Measurements from ENCODE around the gene TEKT2.

The TEKT2 gene

DNA sequence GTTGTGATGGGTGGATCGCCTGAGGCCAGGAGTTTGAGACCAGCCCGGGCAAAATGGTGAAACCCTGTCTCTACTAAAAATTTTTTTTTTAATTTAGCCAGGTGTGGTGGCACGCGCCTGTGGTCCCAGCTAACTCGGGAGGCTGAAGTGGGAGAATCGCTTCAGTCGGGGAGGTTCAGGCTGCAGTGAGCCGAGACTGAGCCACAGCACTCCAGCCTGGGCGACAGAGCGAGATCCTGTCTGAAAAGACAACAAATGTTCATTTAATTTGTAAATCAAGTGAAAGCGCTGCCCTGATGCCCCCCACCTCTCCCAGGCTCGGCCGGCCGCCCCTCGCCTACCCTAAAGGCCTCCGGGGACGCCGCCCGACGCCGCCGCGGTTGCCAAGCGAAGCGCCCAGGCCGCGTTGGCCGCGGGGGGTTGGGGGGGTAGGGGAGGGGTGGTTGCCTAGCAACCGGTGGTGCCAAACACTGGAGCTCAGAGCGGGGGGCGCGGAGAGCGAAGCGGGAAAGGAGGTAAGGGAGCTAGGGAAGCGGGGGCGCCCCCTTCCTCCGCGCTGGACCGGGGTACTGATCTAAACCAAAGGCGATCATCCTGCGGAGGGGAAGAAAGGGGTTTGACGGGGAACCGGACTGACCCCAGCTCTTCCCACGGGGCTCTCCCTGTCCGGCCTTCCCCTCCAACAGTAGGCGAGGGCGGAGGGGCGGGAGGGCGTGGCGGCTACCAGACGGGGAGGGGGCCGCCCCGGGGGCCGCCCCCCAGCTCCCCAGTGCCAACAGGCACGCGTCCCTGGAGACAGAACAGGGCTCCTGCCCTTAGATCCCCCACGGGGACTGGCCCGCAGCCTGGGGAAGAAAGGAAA lies at the start of gene TEKT2:
TEKT2 (plus strand) TSS at position 460 of the 862 bp plus-strand sequence. CDS start 828 bp downstream, outside the sequence.
- CTCF ChIA-PET: no interaction called here
- TF ChIP-seq ZFHX2 (tag by site-specific recombination; conservative IDR thresholded peaks at IDR 0.05): 0 out of 2 replicates have a peak, but pooled peaks have one; percentile 21
- TF ChIP-seq ZNF302 (tag by site-specific recombination; IDR thresholded peaks at IDR 0.05; ENCODE audit: low read depth): no peak
- no peak for TF ChIP-seq ZNF394 (tag by site-specific recombination; IDR thresholded peaks at IDR 0.05; ENCODE audit: borderline replicate concordance)
- no peak for TF ChIP-seq ZNF350 (tag by site-specific recombination; IDR thresholded peaks at IDR 0.05)
- TF ChIP-seq, protein P1, sequence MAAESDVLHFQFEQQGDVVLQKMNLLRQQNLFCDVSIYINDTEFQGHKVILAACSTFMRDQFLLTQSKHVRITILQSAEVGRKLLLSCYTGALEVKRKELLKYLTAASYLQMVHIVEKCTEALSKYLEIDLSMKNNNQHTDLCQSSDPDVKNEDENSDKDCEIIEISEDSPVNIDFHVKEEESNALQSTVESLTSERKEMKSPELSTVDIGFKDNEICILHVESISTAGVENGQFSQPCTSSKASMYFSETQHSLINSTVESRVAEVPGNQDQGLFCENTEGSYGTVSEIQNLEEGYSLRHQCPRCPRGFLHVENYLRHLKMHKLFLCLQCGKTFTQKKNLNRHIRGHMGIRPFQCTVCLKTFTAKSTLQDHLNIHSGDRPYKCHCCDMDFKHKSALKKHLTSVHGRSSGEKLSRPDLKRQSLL (tag by site-specific recombination; IDR thresholded peaks at IDR 0.05): no peak
- TF ChIP-seq ZSCAN18 (tag by site-specific recombination; IDR thresholded peaks at IDR 0.05): no peak
- no peak for TF ChIP-seq ZNF449 (tag by site-specific recombination; IDR thresholded peaks at IDR 0.05)
- TF ChIP-seq, protein P2, sequence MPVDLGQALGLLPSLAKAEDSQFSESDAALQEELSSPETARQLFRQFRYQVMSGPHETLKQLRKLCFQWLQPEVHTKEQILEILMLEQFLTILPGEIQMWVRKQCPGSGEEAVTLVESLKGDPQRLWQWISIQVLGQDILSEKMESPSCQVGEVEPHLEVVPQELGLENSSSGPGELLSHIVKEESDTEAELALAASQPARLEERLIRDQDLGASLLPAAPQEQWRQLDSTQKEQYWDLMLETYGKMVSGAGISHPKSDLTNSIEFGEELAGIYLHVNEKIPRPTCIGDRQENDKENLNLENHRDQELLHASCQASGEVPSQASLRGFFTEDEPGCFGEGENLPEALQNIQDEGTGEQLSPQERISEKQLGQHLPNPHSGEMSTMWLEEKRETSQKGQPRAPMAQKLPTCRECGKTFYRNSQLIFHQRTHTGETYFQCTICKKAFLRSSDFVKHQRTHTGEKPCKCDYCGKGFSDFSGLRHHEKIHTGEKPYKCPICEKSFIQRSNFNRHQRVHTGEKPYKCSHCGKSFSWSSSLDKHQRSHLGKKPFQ (tag by site-specific recombination; IDR thresholded peaks at IDR 0.05): no peak
- no peak for TF ChIP-seq ZNF146 (tag by site-specific recombination; IDR thresholded peaks at IDR 0.05)
- no peak for TF ChIP-seq ZNF580 (tag by site-specific recombination; IDR thresholded peaks at IDR 0.05)
- TF ChIP-seq ZSCAN30 (tag by site-specific recombination; IDR thresholded peaks at IDR 0.05): no peak
- TF ChIP-seq, protein P3, sequence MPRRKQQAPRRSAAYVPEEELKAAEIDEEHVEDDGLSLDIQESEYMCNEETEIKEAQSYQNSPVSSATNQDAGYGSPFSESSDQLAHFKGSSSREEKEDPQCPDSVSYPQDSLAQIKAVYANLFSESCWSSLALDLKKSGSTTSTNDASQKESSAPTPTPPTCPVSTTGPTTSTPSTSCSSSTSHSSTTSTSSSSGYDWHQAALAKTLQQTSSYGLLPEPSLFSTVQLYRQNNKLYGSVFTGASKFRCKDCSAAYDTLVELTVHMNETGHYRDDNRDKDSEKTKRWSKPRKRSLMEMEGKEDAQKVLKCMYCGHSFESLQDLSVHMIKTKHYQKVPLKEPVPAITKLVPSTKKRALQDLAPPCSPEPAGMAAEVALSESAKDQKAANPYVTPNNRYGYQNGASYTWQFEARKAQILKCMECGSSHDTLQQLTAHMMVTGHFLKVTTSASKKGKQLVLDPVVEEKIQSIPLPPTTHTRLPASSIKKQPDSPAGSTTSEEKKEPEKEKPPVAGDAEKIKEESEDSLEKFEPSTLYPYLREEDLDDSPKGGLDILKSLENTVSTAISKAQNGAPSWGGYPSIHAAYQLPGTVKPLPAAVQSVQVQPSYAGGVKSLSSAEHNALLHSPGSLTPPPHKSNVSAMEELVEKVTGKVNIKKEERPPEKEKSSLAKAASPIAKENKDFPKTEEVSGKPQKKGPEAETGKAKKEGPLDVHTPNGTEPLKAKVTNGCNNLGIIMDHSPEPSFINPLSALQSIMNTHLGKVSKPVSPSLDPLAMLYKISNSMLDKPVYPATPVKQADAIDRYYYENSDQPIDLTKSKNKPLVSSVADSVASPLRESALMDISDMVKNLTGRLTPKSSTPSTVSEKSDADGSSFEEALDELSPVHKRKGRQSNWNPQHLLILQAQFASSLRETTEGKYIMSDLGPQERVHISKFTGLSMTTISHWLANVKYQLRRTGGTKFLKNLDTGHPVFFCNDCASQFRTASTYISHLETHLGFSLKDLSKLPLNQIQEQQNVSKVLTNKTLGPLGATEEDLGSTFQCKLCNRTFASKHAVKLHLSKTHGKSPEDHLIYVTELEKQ (tag by site-specific recombination; IDR thresholded peaks at IDR 0.05; ENCODE audit: borderline replicate concordance): no peak
- TF ChIP-seq, protein P4, sequence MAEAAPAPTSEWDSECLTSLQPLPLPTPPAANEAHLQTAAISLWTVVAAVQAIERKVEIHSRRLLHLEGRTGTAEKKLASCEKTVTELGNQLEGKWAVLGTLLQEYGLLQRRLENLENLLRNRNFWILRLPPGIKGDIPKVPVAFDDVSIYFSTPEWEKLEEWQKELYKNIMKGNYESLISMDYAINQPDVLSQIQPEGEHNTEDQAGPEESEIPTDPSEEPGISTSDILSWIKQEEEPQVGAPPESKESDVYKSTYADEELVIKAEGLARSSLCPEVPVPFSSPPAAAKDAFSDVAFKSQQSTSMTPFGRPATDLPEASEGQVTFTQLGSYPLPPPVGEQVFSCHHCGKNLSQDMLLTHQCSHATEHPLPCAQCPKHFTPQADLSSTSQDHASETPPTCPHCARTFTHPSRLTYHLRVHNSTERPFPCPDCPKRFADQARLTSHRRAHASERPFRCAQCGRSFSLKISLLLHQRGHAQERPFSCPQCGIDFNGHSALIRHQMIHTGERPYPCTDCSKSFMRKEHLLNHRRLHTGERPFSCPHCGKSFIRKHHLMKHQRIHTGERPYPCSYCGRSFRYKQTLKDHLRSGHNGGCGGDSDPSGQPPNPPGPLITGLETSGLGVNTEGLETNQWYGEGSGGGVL (tag by site-specific recombination; IDR thresholded peaks at IDR 0.05): no peak; the same call in 1 of the 2 replicates
- no peak for TF ChIP-seq ZNF2 (tag by site-specific recombination; IDR thresholded peaks at IDR 0.05)
- no peak for TF ChIP-seq ZNF76 (tag by site-specific recombination; IDR thresholded peaks at IDR 0.05; ENCODE audit: borderline replicate concordance, low read depth)
- no peak for TF ChIP-seq PRDM1 (tag by site-specific recombination; IDR thresholded peaks at IDR 0.05)
- peak; percentile 46; the same call in 1 of the 2 replicates for TF ChIP-seq GLIS2 (tag by site-specific recombination; IDR thresholded peaks at IDR 0.05)
- no peak for TF ChIP-seq REPIN1 (tag by site-specific recombination; IDR thresholded peaks at IDR 0.05; ENCODE audit: low read depth)
- TF ChIP-seq ZNF19 (tag by site-specific recombination; IDR thresholded peaks at IDR 0.05; ENCODE audit: low read depth): no peak
- TF ChIP-seq, protein P5, sequence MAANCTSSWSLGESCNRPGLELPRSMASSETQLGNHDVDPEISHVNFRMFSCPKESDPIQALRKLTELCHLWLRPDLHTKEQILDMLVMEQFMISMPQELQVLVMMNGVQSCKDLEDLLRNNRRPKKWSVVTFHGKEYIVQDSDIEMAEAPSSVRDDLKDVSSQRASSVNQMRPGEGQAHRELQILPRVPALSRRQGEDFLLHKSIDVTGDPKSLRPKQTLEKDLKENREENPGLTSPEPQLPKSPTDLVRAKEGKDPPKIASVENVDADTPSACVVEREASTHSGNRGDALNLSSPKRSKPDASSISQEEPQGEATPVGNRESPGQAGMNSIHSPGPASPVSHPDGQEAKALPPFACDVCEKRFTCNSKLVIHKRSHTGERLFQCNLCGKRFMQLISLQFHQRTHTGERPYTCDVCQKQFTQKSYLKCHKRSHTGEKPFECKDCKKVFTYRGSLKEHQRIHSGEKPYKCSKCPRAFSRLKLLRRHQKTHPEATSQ (tag by site-specific recombination; IDR thresholded peaks at IDR 0.05): no peak

More for the DNA sequence above, at the start of gene TEKT2:
- Histone ChIP-seq H3K27ac (ENCODE audit: extremely low read depth, low read depth, low read length) (no peak within 1 kb of the TSS), H3K4me1 (ENCODE audit: control insufficient read depth, insufficient read depth, low read length) (no peaks in the 10 kb centered on the region), H3K36me3 (ENCODE audit: control insufficient read depth in 2 of 2, insufficient read depth in 1 of 2, low read length in 2 of 2) (no peaks in the 10 kb centered on the region), H3K9me3 (ENCODE audit: control insufficient read depth, insufficient read depth, low read depth, low read length) (no peaks in the 10 kb centered on the region), H3K4me3 (ENCODE audit: low read depth, low read length) (peak within 1 kb of the TSS; percentile 5; the same call in 1 of the 2 replicates)
- POLR2A ChIA-PET: no interaction called here

Measured in HEK293 (cell line).